ENCODE measurements around the gene CASZ1.

GRCh38 chr1:10681296-10682107 lies 114.9 kb downstream of the CASZ1 start:
- TF ChIP-seq CTCF (IDR thresholded peaks at IDR 0.05) (no peak), POLR2A (IDR thresholded peaks at IDR 0.05) (no peak)

All from testis (tissue), 2 donors.